Neural crest cell (in vitro differentiated cells): ENCODE measurements around the gene ENO3. TPM values are rescaled to one million over a fixed set of nuclear protein-coding genes. Genes with fewer than 3 reads are reported as not detected.

Experiments
- DNase-seq: peaks from one replicate; pipeline ENCODE4 v3.0.0; 2021; ENCODE audit warnings: low read depth, mixed read lengths, low spot score
- H3K27ac Mint-ChIP-seq: one replicate; pipeline ENCODE4 v1.8.0; 2021; ENCODE audit warnings: mild to moderate bottlenecking, mixed read lengths; ENCODE audit not compliant: unreplicated experiment
- H3K27me3 Mint-ChIP-seq: 2 replicates; pipeline ENCODE4 v1.8.0; 2021; ENCODE audit warnings: low read depth, mild to moderate bottlenecking, mixed read lengths
- H3K36me3 Mint-ChIP-seq: 2 replicates; pipeline ENCODE4 v1.8.0; 2021; ENCODE audit warnings: low read depth, mild to moderate bottlenecking, mixed read lengths
- H3K4me1 Mint-ChIP-seq: 2 replicates; pipeline ENCODE4 v1.8.0; 2021; ENCODE audit warnings: mixed read lengths
- H3K4me3 Mint-ChIP-seq: one replicate; pipeline ENCODE4 v1.8.0; 2021; ENCODE audit warnings: mild to moderate bottlenecking, mixed read lengths
- H3K9me3 Mint-ChIP-seq: 2 replicates; pipeline ENCODE4 v1.8.0; 2021; ENCODE audit warnings: mixed read lengths
- CTCF ChIP-seq: fragments of 200-600 bp; sonication (generic); conservative IDR thresholded peaks from 2 replicates; pipeline ENCODE4 v1.5.0; 2021; ENCODE audit warnings: antibody characterized with exemption, mild to moderate bottlenecking
- total RNA-seq: library from RNA; stranded (reverse); gene quantifications from 2 replicates; pipeline ENCODE4 v1.2.1, GENCODE V29; 2021

The ENO3 gene
- total RNA-seq, 1 donor from 2014 or later, result 10.6 TPM

GRCh38 chr17:4970273-4970672, 19.4 kb downstream of the ENO3 start:
- no peaks in the 10 kb centered on the region for H3K9me3 Mint-ChIP-seq
- peaks cover 19% of the 10 kb centered on the region for H3K36me3 Mint-ChIP-seq
- no peak for DNase-seq
- H3K4me3 Mint-ChIP-seq, result peak overlapping the region; percentile 78
- peaks cover 3% of the 10 kb centered on the region for H3K27me3 Mint-ChIP-seq
- peaks cover 34% of the 10 kb centered on the region for H3K4me1 Mint-ChIP-seq
- TF ChIP-seq CTCF, result no peak
- H3K27ac Mint-ChIP-seq, result no peak overlapping the region

- Mint-ChIP-seq H3K4me3 (peak overlapping the region; percentile 60), H3K27ac (no peak overlapping the region), H3K27me3 (peaks cover 3% of the 10 kb centered on the region), H3K36me3 (peaks cover 11% of the 10 kb centered on the region), H3K9me3 (no peaks in the 10 kb centered on the region), H3K4me1 (peaks cover 27% of the 10 kb centered on the region)
- DNase-seq, result no peak
- no peak for TF ChIP-seq CTCF
Measured at GRCh38 chr17:4971826-4972225, 20.9 kb downstream of the ENO3 start.

GRCh38 chr17:4972322-4972721, 21.4 kb downstream of the ENO3 start:
- no peaks in the 10 kb centered on the region for H3K9me3 Mint-ChIP-seq
- peaks cover 27% of the 10 kb centered on the region for H3K4me1 Mint-ChIP-seq
- peaks cover 3% of the 10 kb centered on the region for H3K27me3 Mint-ChIP-seq
- H3K36me3 Mint-ChIP-seq, result peaks cover 11% of the 10 kb centered on the region
- DNase-seq, result no peak
- no peak for TF ChIP-seq CTCF
- H3K4me3 Mint-ChIP-seq, result peak overlapping the region; percentile 60
- H3K27ac Mint-ChIP-seq, result peak overlapping the region; percentile 95

GRCh38 chr17:4972752-4973151, 21.8 kb downstream of the ENO3 start:
- no peak for DNase-seq
- Mint-ChIP-seq H3K27ac (peak overlapping the region; percentile 95), H3K27me3 (peaks cover 3% of the 10 kb centered on the region)

GRCh38 chr17:4973256-4974114, 22.6 kb downstream of the ENO3 start:
- peaks cover 27% of the 10 kb centered on the region for H3K4me1 Mint-ChIP-seq
- H3K27me3 Mint-ChIP-seq, result peaks cover 3% of the 10 kb centered on the region
- no peak for TF ChIP-seq CTCF
- no peak for DNase-seq
- no peak overlapping the region for H3K27ac Mint-ChIP-seq
- peak overlapping the region; percentile 68 for H3K4me3 Mint-ChIP-seq
- no peaks in the 10 kb centered on the region for H3K9me3 Mint-ChIP-seq
- H3K36me3 Mint-ChIP-seq, result peaks cover 11% of the 10 kb centered on the region

More at GRCh38 chr17:4972752-4973151, 21.8 kb downstream of the ENO3 start:
- H3K36me3 Mint-ChIP-seq, result peaks cover 11% of the 10 kb centered on the region
- no peaks in the 10 kb centered on the region for H3K9me3 Mint-ChIP-seq
- H3K4me3 Mint-ChIP-seq, result peak overlapping the region; percentile 68
- TF ChIP-seq CTCF, result no peak
- H3K4me1 Mint-ChIP-seq, result peaks cover 27% of the 10 kb centered on the region
